Gastroesophageal sphincter (tissue), 4 donors: ENCODE results near the gene APLN. TPM values are rescaled to one million over a fixed set of nuclear protein-coding genes. Genes with fewer than 3 reads are reported as not detected.

Source experiments
- ATAC-seq: fragments of 150-250 bp; one replicate; pipeline ENCODE4 v1.9.1; 2016; ENCODE audit warnings: mild to moderate bottlenecking, moderate library complexity
- H3K27ac ChIP-seq, 4 donors: fragments of 200-600 bp; sonication (generic) in 3 of 4; 1 replicate in 3 of 4; 2 replicates in 1 of 4; pipeline ENCODE4 v1.5.1; 2016 to 2019
- H3K27me3 ChIP-seq: fragments of 200-600 bp; sonication (generic); one replicate; pipeline ENCODE4 v1.5.1; 2019
- H3K36me3 ChIP-seq, 2 donors: fragments of 200-600 bp; sonication (generic); one replicate each; pipeline ENCODE4 v1.5.1; 2019; ENCODE audit warnings: control low read depth in 1 of 2
- H3K4me1 ChIP-seq, 3 donors: fragments of 200-600 bp; sonication (generic); 1 replicate in 2 of 3; 2 replicates in 1 of 3; pipeline ENCODE4 v1.5.1; 2016 to 2019; ENCODE audit warnings: control low read depth in 2 of 3
- H3K4me3 ChIP-seq, 2 donors: fragments of 200-600 bp; sonication (generic); one replicate each; pipeline ENCODE4 v1.5.1; 2019; ENCODE audit warnings: mild to moderate bottlenecking in 1 of 2, moderate library complexity in 1 of 2
- H3K9me3 ChIP-seq, 3 donors: fragments of 200-600 bp; sonication (generic); one replicate each; pipeline ENCODE4 v1.5.1; 2017 to 2019; ENCODE audit warnings: control low read depth in 2 of 3
- CTCF ChIP-seq, 4 experiments: fragments of 200-600 bp in 2 of 4; fragments of 450-650 bp in 2 of 4; sonication (generic) in 1 of 4; IDR thresholded peaks; one replicate each; pipeline ENCODE4 v1.5.1; 2017 to 2019; ENCODE audit warnings: antibody characterized with exemption in 4 of 4, mild to moderate bottlenecking in 2 of 4, moderate library complexity in 2 of 4
- EP300 ChIP-seq: sonication (generic); formaldehyde crosslinking; IDR thresholded peaks from one replicate; pipeline ENCODE4 v1.6.1; 2017; ENCODE audit warnings: antibody characterized with exemption, mild to moderate bottlenecking
- POLR2A ChIP-seq, 2 donors: fragments of 450-650 bp; IDR thresholded peaks; one replicate each; pipeline ENCODE4 v1.6.1; 2017; ENCODE audit warnings: antibody characterized with exemption in 2 of 2, mild to moderate bottlenecking in 2 of 2, moderate library complexity in 1 of 2
- POLR2AphosphoS5 ChIP-seq: sonication (generic); formaldehyde crosslinking; IDR thresholded peaks from one replicate; pipeline ENCODE4 v1.6.1; 2017; ENCODE audit warnings: antibody characterized with exemption
- WGBS, 2 donors: methylation state at CpG; one replicate each; pipeline ENCODE4 v1.1.5; 2018; ENCODE audit warnings: low coverage in 1 of 2; 5-methylcytosine and 5-hydroxymethylcytosine counted together
- total RNA-seq, 4 donors: library from RNA; depleted of rRNA; stranded (reverse); fragments of >200 nt; gene quantifications; one replicate each; pipeline ENCODE4 v1.1.0, GENCODE V29; 2016

The APLN gene
- total RNA-seq, 4 donors from 2014 or later, result 0.78 to 2.3 (median 1.2) TPM

DNA sequence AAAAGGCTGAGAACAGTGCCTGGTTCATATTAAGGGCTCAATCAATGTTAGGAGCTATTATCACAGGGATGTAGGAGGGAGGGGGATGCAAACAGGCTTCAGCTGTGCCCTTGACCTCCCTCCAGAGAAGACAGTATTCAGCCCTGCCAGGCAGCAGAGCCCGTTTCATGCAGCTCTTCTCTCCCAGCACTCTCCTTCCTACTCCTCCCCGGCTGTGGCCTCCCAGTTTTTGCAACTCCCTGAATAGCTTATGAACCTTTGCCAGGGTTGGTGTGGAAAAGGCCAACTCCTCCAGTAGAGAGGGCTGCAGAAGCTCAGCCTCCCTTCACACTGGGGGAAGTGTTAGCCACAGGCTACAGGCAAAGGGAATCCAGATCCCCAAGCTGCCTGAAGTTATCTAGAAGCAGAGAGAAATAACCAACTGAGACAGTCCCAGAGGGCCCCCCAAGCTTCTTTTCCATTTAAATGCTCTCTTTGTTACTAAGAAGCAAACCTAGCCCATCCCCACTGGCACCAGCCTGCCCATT is 31.7 kb upstream of the APLN start:
- no peak overlapping the region for H3K4me3 ChIP-seq
- no peaks in the 10 kb centered on the region for H3K36me3 ChIP-seq
- no peaks in the 10 kb centered on the region for H3K4me1 ChIP-seq
- WGBS, 2 donors, result 0% methylated on average over 1 of the region's 2 CpGs; no CpG with 5 or more reads in 1 of the 2 donors
- H3K27ac ChIP-seq, result no peak overlapping the region
- no peak for TF ChIP-seq EP300
- TF ChIP-seq POLR2AphosphoS5, result no peak
- no peak for TF ChIP-seq POLR2A (IDR thresholded peaks at IDR 0.05)
- no peak for TF ChIP-seq CTCF (IDR thresholded peaks at IDR 0.05)
- ATAC-seq, result no peak
- no peaks in the 10 kb centered on the region for H3K9me3 ChIP-seq
- H3K27me3 ChIP-seq, result no peaks in the 10 kb centered on the region

- no peak for ATAC-seq
- WGBS, 2 donors, result no CpG with 5 or more reads among the region's 1 CpG
Measured at GRCh38 chrX:129682979-129683378, 28.2 kb upstream of the APLN start.

DNA sequence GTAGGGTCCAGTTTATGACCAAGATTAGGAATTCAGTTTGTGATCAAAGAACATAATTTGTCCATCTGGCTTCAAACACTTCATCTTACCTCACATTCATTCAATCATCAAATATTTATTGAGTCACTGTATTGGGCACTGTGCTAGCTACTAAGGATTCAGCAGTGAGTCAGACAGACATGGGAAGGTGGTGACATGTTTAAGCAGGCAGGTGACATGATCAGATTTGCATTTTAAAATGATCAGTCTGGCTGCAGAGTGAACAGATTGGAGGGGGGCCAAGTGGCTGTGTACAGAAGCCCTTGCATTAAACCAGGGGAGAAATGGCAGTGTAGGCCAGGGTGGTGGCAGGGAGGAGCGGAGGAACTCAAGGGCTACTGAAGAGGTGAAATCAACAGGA is 25.1 kb upstream of the APLN start:
- 75% methylated on average over 1 of the region's 1 CpG; no CpG with 5 or more reads in 1 of the 2 donors for WGBS, 2 donors
- no peaks in the 10 kb centered on the region for H3K27me3 ChIP-seq
- ATAC-seq, result no peak

More at GRCh38 chrX:129682979-129683378, 28.2 kb upstream of the APLN start:
- Histone ChIP-seq H3K9me3 (no peaks in the 10 kb centered on the region), H3K4me3 (no peak overlapping the region), H3K36me3 (no peaks in the 10 kb centered on the region), H3K4me1 (peaks cover 0 to 9% (median 0%) of the 10 kb centered on the region in 3 donors), H3K27me3 (no peaks in the 10 kb centered on the region), H3K27ac (no peak overlapping the region)
- TF ChIP-seq CTCF (IDR thresholded peaks at IDR 0.05), result no peak
- no peak for TF ChIP-seq POLR2A (IDR thresholded peaks at IDR 0.05)
- no peak for TF ChIP-seq POLR2AphosphoS5
- TF ChIP-seq EP300, result no peak

GRCh38 chrX:129678614-129679195 is 23.9 kb upstream of the APLN start:
- Histone ChIP-seq H3K4me1 (peaks cover 0 to 9% (median 0%) of the 10 kb centered on the region in 3 donors), H3K27ac (peak overlapping the region; percentile 34 to 84 (median 82)), H3K9me3 (no peaks in the 10 kb centered on the region), H3K36me3 (no peaks in the 10 kb centered on the region), H3K27me3 (no peaks in the 10 kb centered on the region), H3K4me3 (peak overlapping the region; percentile 40 to 51)
- no peak for ATAC-seq
- TF ChIP-seq POLR2AphosphoS5 (no peak), CTCF (IDR thresholded peaks at IDR 0.05) (no peak), POLR2A (IDR thresholded peaks at IDR 0.05) (no peak), EP300 (no peak)
- WGBS, 2 donors, result 49% methylated on average over 10 of the region's 14 CpGs; no CpG with 5 or more reads in 1 of the 2 donors

More for the DNA sequence above, 25.1 kb upstream of the APLN start:
- no peaks in the 10 kb centered on the region for H3K36me3 ChIP-seq
- TF ChIP-seq POLR2A (IDR thresholded peaks at IDR 0.05), result no peak
- no peak for TF ChIP-seq EP300
- no peak for TF ChIP-seq CTCF (IDR thresholded peaks at IDR 0.05)
- no peak for TF ChIP-seq POLR2AphosphoS5
- H3K4me1 ChIP-seq, result peaks cover 0 to 9% (median 0%) of the 10 kb centered on the region in 3 donors
- no peak overlapping the region for H3K27ac ChIP-seq
- no peaks in the 10 kb centered on the region for H3K9me3 ChIP-seq
- H3K4me3 ChIP-seq, result no peak overlapping the region

GRCh38 chrX:129667412-129667811 is 12.7 kb upstream of the APLN start:
- no peaks in the 10 kb centered on the region for H3K27me3 ChIP-seq
- ATAC-seq, result no peak
- H3K4me3 ChIP-seq, result no peak overlapping the region
- TF ChIP-seq POLR2AphosphoS5 (no peak), EP300 (no peak), CTCF (IDR thresholded peaks at IDR 0.05) (no peak), POLR2A (IDR thresholded peaks at IDR 0.05) (no peak)
- no peaks in the 10 kb centered on the region for H3K9me3 ChIP-seq
- H3K4me1 ChIP-seq, result no peaks in the 10 kb centered on the region
- no peaks in the 10 kb centered on the region for H3K36me3 ChIP-seq
- no peak overlapping the region for H3K27ac ChIP-seq
